GM04503 (cell line): ENCODE measurements around the gene ATR.
"Not testable (repeated sequence)": the region's sequence is repeated elsewhere in the genome, so short reads cannot be mapped to it uniquely, and the experiment has no call there.

ENCODE experiments used
- DNase-seq: peaks from one replicate; pipeline ENCODE4 v3.0.0-alpha.2; 2012; ENCODE audit warnings: low read depth

Gene ATR

DNA sequence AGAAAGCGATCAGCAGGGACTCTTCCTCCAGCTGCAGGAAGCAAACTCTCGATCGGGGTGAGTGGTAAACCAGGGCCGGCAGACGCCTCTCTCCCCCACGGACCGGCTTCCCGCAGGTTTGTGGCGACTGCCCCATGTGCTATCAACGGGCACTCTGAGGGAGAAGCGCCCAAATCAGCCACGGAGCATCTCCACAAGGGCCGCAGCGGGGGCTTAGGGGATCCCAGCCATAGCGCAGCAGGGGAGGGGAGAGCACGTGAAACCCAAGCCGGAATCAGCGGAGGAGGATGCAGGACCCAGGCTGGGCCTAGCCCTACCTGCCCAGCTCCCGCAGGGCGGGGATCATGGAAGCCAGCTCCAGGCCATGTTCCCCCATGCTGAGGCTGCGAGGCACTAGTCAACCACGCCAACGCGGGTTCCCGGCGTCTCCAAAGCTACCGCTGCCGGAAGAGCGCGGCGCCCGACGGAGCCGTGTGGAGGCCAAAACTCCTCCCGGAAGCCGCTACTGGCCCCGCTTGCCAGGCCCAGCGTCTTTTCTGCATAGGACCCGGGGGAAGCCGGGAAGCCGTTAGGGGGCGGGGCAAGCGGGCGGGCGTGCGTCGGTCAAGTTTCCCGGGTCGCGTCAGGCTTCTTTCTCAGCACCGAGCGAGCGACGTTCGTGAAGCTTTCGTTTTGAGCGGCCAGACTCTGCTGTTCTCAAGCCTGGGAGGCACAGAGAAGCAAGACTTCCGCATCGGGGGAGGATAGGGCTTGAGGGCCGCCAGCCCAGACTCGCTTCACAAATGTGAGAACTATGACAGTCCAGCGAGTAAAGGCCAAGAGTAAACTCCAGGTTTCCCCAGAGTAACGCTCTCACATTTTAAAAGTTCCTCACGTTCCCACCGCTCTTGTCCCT is at the start of gene ATR:
Gene ATR, minus strand, starts transcription at position 405 of the 895 bp plus-strand sequence. Its CDS starts 29 bp downstream, at position 376.
- DNase-seq: peak; percentile 74

DNA sequence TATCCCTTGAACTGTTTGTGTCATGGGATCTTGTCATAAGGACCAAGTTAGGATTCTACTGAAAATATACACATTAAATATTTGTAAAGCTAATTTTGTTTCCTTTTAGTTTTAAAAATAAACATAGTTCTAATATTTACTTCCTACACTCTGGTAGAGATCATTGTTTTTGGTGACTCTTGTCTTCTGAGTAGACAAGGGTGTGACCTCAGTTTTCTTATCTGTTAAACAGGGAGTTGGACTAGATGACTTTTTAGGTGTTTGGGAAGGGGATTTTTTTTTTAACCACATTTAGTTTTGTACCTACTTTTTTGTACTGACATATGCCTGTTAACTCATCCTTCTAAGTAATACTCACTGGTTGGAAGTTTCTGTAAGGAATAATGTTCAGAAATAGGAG is 48.4 kb upstream of the ATR start:
- DNase-seq: no peak

DNA sequence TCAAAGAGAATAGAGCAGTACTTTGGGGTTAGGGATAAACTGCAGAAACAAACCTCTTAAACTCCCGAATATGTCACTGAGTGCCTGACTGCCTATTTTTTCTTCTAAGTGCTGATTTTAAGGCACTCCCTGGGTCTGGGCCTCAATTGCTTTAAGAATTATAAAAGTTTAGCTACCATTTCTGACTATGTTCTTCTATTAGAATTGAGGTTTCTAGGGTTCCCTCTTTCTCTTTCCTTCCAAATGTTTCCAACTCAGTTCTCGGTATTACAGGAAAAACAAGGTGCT is 46.6 kb upstream of the ATR start:
- no peak for DNase-seq

DNA sequence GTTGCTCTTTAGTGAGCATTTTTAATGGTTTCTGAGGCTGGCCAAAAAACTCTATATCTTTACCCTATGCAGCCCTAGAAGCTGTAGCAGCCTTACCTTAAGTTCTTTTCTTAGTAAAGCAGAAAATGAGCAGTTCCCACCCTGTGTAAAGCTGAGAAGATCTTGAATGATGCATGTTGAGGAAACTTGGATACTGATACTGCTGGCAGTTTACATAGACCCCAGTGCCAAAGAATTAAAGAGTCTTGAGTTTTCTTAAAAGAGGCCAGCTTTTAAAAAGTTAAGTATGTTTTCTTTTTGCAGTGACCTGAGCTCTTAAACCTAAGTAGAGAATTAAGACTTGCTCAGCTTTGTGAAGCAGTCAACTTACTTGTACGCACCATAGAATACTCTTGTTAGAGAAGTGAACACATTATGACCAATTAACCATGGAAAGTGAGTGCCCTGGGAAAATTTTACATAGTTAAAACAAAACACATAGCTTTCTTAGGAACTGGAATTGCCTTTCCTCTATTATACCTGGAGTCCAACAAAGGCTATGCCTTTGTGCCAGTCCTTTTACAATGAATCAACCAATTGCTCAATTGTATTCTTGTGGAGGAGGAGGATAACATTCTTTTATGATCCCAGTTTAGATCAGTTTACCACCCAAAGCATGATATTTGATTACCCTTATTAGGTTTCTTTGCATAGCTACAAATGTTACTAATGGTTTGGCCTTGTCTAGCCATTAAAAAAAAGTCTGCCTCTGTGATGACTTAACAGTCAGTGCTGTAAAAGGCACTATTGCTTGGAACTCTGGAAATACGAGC is 46.0 kb upstream of the ATR start:
- DNase-seq: no peak

DNA sequence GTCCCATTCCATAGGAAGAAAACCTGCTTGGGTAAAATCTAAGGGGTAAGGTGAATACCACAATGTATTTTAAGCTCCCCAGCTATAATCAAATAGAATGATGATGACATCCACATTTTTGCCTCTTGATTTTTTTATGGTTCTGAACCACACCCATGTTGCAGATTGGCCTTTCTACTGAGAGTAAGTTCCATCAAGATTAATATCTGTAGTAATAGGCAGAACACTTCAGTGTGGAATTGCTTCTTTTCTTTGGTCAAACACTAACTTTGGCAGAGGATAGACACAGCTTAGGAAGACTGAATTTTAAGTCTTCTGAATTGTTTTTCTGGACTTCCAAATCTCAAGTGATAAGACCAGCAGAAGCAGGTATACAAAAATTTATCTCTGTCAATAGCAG is 44.7 kb upstream of the ATR start:
- no peak for DNase-seq

DNA sequence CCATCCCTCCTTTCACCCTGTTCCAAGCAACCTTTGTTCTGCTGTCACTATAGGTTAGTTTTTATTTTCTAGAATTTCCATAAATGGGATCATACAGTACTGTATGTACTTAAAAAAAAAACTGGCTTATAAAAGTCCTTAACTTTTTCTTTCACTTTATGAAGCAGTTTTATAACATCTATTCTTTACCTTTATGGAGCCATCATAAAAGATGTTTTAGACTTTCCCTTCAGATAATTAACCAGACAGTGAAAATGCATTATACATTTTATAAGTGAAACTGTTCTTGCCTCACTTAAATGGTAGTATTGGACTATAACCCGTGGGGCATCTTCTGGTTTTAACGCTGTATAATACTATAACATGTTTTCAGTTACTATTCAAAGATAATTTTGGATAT is 43.9 kb upstream of the ATR start:
- DNase-seq: no peak

DNA sequence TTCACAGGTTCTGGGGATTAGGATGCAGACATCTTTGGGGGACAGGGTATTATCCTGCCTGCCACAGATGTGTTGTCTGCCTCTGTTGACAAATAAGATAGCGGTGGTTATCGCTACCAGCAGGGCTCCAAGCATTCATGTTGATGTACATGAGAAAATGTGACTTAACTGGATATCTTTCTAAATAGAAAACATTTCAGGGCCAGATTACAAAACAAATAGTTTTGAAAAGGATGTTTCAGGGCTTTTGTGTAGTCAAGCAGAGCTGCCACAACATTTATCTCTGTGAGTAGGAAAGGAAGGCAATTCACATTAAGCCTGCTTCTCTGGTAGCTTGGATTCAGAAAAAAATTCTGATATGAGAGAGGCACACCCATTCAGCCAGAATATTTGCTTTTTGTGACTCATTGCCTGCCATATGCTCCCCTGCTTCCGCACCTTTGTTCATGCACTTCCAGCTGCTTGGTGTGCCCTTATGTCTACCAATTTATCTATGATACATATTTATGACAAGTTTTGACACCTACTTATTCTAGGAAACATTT is 40.5 kb upstream of the ATR start:
- no peak for DNase-seq

DNA sequence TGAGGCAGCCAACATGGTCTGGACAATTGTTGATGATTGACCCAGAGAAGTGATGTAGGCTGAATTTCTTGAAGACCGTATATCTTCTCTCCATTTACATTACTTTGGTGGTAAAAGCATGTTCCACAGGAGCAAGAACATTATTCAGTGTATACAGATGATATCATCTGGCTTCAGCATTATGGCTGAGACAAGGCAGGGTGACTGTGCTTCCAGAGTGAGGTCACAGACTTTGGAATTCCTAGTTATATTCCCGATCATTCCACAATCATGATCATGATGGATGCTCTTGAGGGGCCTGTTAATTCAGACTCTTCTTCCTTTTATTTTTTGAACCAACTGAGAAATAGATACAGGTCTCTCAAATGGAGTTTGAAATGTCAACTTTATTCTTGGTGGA is 36.6 kb upstream of the ATR start:
- DNase-seq: no peak

DNA sequence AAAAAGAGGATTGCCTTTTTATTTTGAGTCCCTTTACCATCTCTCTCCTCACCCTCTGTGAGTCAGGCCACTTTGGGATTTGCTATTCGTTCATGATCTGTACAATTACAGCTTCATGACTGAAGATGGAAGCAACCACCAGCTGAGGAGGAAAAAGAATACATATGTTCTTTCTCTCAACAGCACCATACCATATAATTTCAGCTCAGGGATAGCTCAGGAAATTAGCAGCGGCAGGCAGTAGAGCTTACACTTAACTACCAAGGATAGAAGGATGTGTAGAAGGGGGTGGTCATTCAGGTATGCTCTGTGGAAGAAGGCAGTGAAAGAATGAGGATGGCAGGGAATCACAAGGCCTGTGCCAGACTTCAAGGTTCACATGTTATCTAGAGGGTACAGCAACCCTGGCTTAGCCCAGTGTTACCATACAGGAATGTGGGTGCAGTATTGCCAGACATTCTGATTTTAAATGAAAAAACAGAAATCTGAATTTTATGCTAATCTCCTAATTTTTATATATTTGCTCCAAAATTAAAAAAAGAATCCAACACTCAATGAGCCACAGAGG is 35.6 kb upstream of the ATR start:
- no peak for DNase-seq

DNA sequence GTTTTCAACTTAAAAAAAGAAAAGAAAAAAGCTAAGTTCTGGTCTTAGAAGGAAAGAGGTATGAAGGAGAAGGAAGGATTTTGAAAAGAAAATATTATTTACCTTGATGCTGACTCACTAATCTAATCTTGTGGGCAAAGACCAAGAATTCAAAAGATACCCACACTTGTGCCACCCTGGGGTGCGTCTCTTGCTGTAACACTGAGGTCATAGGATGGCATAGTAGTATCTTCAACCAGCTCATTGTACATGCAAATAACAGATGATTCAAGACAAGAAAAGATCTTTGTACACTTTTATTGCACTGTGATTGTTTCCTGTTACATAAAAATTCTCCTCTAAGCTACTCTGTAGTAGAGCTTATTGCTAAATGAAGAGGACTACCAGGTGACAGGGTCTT is 35.0 kb upstream of the ATR start:
- DNase-seq: no peak

DNA sequence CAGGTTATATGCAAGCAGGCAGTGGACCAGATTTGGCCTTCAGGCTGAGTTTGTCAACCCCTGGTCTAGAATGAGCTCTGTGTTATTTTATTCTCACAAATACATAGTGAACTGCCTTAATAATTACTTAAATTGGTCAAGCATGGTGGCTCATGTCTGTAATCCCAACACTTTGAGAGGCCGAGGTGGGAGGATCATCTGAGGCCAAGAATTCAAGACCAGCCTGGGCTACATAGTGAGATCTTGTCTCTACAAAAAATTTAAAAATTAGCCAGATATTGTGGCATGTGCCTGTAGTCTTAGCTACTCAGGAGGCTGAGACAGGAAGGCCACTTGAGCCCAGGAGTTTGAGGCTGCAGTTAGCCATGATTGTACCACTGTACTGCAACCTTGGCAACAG is 32.7 kb upstream of the ATR start:
- DNase-seq: no peak

DNA sequence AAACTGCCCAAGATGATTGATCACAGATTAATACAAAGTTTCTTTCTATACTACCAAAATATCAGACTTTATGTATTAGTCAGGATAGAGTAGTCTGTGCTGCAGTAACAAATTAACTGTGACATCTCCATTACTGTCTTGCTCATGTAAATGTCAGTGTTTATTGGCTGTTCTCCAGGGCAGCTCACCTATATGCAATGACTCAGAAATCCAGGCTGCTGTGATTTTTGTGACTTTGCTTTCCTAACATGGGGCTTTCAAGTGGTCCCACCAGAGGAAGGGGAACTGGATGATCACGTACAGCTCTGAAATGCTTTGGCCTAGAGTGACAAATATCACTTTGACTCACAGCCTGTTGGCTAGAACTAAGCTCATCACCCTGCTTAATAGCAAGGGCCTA is 30.6 kb upstream of the ATR start:
- DNase-seq: no peak

DNA sequence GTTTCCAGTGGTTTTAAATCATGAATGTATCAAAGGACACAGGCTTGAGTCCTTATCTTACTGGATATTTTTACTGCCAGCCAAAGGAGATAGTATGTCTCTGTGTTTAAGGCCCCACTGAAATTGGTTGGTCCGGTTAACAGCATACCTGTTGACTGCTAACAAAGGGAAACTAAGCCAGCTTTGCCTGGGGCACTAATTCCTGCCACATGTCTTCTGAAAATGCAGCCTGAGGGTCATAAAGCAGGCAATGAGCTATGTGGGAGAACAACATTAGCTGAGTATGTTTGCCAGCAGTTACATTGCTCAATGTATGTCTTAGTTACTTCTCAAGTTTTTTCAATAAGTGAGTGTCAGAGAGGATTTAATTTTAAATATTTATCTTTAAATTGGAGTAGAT is 30.1 kb upstream of the ATR start:
- DNase-seq: no peak

DNA sequence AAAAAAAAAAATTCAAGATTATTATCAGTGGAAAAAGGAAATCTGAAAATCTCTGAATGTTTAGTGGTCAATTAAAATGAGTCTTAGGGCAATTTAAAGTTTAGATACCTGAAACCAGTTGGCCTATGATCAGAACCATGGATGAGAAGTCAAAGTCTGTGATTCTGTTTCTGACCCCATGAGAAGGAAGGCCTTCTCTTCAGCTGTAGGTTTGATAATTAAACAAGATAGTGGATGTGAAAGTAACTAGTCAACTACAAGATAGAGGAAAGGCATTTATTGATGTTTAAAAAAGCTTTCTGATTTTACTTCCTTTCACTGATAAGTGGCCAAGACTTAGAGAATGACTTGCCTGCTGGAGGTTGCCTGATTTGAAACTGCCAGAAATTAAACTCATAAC is 26.4 kb upstream of the ATR start:
- no peak for DNase-seq

DNA sequence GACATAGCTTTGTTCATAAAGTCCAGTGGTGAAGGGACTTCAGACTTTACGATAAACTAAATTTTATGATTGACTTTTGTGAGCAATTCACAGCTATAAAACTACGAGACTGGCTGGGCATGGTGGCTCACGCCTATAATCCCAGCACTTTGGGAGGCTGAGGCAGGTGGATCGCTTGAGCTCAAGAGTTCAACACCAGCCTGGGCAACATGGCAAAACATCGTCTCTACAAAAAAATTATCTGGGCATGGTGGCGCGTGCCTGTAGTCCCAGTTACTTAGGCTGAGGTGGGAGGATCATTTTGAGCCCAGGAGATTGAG is 24.8 kb upstream of the ATR start:
- DNase-seq: not testable (repeated sequence)

DNA sequence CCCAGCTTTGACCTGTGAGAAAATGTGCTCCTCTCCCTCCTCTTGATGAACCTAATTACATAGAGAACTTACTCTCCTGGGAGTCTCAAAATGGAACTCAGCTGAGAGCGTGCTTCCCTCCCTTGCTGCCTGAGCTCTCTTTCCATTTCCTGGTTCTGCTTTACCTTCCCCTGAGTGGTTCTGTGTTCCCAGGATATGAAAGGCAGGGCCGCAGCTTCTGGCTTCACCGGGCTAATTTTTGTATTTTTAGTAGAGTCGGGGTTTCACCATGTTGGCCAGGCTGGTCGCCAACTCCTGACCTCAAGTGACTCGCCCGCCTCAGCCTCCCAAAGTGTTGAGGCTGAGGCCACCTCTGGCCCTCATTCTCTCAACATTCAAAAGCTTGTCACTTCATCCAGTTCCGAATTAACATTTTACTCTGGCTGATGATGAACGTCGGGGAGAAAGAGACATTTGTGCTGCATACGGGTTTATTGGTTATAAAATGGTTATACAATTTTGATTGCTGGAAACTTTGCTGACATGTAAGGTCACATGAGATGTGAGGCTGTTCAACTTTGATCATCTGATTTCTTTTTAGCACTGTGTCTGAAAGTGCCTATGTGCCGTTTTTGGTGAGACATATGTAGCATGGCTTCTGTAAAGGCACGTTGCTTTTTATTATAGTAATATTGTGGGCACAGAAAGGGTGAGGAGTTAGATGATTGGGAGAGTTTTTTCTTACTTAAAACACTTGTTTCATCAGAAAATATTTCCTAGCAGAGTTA is 24.3 kb upstream of the ATR start:
- DNase-seq: no peak

DNA sequence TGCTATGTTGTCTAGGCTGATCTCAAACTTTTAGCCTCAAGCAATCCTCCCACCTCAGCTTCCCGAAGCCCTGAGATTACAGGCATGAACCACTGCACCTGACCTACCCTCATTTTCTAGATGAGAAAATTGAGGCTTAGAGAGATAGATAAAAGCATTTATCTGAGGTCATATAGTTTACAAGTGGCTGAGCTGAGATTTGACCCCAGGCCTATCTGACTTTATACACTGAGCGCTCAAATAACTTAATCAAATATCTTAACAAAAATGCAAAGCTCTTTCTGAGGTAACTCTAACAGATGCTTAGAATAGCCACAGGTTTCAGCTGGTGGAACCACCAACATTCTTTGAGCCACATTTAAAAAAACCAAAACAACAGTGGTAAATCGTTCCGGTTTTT is 23.2 kb upstream of the ATR start:
- no peak for DNase-seq

DNA sequence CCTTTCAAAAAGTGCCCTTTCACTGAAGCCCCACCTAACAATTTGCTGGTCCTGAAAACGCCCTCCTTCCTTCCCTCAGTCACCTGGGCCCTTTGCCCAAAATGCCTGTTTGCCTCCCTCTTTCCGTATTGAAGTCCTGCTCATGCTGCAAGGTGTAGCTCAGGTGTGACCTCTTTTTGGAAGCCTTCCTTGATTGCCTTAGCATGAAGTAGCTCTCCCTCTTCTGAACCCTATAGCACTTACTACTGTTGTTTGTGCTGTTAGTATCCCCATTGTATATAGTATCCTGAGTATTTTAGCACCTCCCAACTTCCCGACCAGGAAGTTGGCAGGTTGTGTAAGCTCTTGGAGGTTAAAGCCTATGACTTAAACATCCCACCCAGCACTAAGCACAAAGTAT is 19.4 kb upstream of the ATR start:
- no peak for DNase-seq

DNA sequence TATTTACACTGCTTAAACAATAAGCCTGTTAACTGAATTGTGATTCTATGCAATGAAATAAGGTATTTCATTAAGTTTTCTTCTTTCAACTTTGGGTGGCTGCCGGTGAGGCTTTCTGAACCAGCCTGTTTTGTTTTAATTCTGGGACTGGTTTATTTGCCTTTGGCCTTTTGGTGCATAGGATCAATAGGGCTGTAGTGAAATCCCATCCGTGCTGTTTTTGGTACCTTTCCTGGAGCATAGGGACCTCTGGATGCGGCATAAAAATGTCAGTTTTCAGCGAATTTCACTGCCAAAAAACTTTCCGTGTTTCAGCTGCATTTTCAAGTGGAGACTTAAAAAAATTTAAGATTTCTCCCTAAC is 18.2 kb upstream of the ATR start:
- no peak for DNase-seq

DNA sequence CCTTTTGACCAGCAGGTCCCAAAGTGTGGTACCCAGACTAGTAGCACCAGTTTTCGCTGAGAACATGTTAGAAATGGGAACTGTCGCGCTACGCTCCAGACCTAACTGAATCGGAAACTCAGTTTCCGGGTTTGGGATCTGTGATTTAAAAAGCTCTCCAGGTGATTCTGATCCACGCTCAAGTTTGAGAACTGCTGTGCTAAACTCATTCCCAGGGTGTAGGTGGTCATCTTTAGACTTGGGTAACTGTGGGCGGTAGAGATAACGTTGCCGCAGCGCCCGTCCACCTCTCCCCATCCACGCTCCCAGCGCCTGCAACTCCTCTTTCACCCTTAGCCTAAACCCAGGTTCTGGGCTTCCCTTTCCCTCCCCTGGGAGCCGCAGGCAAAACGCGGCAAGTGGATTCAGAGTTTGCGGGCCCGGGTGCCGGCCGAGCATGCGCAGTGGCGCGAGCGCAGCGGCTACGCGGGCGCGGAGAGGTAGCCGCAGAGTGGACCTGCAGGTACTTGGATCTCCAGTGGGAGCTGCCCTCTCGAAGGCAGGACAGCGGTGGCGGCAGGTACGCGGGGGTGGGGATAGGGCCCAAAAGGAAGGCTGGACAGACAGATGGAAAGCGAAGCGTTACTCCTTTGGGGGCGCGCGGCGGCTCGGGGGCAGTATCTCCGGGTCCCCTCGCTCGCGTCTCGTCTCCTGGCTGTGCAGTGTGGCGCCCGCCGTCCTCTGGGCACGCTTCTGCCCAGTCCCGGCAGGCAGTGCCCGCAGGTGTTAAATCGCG is 17.6 kb upstream of the ATR start, which contains the start of gene PLS1:
Gene PLS1, plus strand, starts transcription at position 443 of the 775 bp plus-strand sequence. CDS start 67,845 bp downstream, outside the sequence.
- DNase-seq: peak; percentile 16

DNA sequence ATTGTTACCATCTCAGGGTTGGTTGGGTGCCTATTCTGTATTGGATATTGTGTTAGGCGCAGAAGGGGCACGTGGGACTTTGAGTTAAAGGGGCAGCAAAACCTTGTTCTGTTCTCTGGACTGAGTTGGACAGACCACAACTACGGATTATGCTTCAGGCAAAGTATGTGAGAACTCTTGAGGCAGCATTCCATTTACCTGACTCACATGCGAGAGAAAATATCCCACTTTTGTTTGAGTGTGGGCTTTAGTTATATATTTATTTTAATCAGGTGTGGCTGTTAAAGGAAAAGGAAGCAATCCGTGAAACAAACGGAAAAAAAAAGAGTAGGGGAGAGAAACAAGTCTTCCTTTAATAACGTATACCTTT is 17.0 kb upstream of the ATR start:
- DNase-seq: peak; percentile 31

DNA sequence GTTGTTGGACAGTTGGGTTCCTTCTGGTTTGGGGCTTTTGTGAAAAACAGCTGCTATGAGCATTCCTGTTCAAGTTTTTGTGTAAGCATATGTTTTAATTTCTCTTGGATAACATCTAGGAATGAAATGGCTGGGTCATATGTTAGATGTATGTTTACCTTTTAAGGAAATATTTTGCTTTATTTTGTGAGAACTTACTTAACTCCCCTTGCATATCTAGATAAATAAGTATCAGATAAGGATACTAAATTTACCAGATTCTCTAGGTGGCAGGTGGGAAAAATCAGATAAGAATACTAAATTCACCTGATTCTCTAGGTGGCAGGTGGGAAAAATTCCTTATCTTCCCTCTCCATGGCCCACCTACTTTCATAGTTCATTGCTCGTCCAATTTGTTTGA is 16.6 kb upstream of the ATR start:
- DNase-seq: no peak
